AG04449 (cell line): ENCODE measurements around the gene LRP1.

Experiments
- CTCF ChIA-PET: fragments of 350-600 bp; formaldehyde crosslinking; extraction: SDS; loops from one replicate; lab custom pipeline; 2021; ENCODE audit warnings: antibody characterized with exemption; lab: Yijun Ruan, JAX
- POLR2A ChIA-PET: fragments of 400-600, 350-600 bp; formaldehyde crosslinking; extraction: SDS; loops from one replicate; lab custom pipeline; 2020; ENCODE audit warnings: antibody characterized with exemption, inconsistent platforms; lab: Yijun Ruan, JAX
- DNase-seq: peaks from one replicate; pipeline ENCODE4 v3.0.0-alpha.2; 2010; ENCODE audit warnings: low read depth, low spot score
- H3K4me3 ChIP-seq: 2 replicates; pipeline ENCODE4 v1.5.1; 2011; ENCODE audit warnings: low read depth, mild to moderate bottlenecking, control low read depth, low read length
- CTCF ChIP-seq: IDR thresholded peaks from one replicate; pipeline ENCODE4 v1.5.1; 2011; ENCODE audit warnings: mild to moderate bottlenecking, moderate library complexity, low read length, control low read depth, inconsistent platforms; ENCODE audit not compliant: insufficient read depth; ENCODE audit errors: missing control alignments

LRP1 gene

GRCh38 chr12:57171668-57172067 is 43.4 kb downstream of the LRP1 start:
- H3K4me3 ChIP-seq = no peak overlapping the region
- CTCF ChIA-PET = interaction anchor here (1.0 to 26.2 kb wide), 8 partner anchors 13 to 111 kb away, joined by 3 to 874 read pairs (median 9); partner anchors contain the start of genes LRP1 and STAT6
- DNase-seq = no peak
- POLR2A ChIA-PET = interaction anchor here (1.0 to 2.0 kb wide), 3 partner anchors 42 to 62 kb away, joined by 3 to 9 read pairs (median 7); partner anchors contain the start of gene LRP1
- no peak for TF ChIP-seq CTCF

- TF ChIP-seq CTCF = peak; percentile 74
- ChIA-PET POLR2A (interaction anchor here (0.6 to 1.4 kb wide), 5 partner anchors 10 to 56 kb away, joined by 3 to 5 read pairs (median 4); partner anchors contain the start of gene SHMT2), CTCF (interaction anchor here (0.7 to 26.2 kb wide), 15 partner anchors 9 to 103 kb away, joined by 3 to 874 read pairs (median 8); partner anchors contain the start of genes LRP1 and STAT6)
- H3K4me3 ChIP-seq = no peak overlapping the region
- no peak for DNase-seq
Observed at GRCh38 chr12:57173089-57173488, 44.8 kb downstream of the LRP1 start.

GRCh38 chr12:57173683-57174082 is 45.4 kb downstream of the LRP1 start:
- H3K4me3 ChIP-seq = no peak overlapping the region
- DNase-seq = no peak
- ChIA-PET CTCF (interaction anchor here (0.7 to 26.2 kb wide), 16 partner anchors 10 to 110 kb away, joined by 3 to 874 read pairs (median 8); partner anchors contain the start of genes LRP1 and STAT6), POLR2A (interaction anchor here (0.6 to 1.4 kb wide), 4 partner anchors 10 to 56 kb away, joined by 3 to 5 read pairs (median 4); partner anchors contain the start of gene SHMT2)
- no peak for TF ChIP-seq CTCF

GRCh38 chr12:57175428-57176138 is 47.3 kb downstream of the LRP1 start:
- ChIA-PET POLR2A (interaction anchor here (1.2 to 2.2 kb wide), 2 partner anchors 45 to 48 kb away, joined by 3 to 8 read pairs; partner anchors contain the start of gene LRP1), CTCF (interaction anchor here (1.0 to 26.2 kb wide), 25 partner anchors 8 to 112 kb away, joined by 3 to 874 read pairs (median 5); partner anchors contain the start of genes LRP1, SHMT2 and STAT6)
- no peak overlapping the region for H3K4me3 ChIP-seq
- DNase-seq = no peak
- TF ChIP-seq CTCF = peak; percentile 91

GRCh38 chr12:57176139-57176477 is 47.8 kb downstream of the LRP1 start:
- no peak for TF ChIP-seq CTCF
- ChIA-PET POLR2A (interaction anchor here (0.7 to 2.2 kb wide), 2 partner anchors 12 to 48 kb away, joined by 3 to 8 read pairs; partner anchors contain the start of gene LRP1), CTCF (interaction anchor here (1.0 to 26.2 kb wide), 22 partner anchors 8 to 106 kb away, joined by 3 to 874 read pairs (median 6); partner anchors contain the start of genes LRP1, SHMT2 and STAT6)
- DNase-seq = no peak
- no peak overlapping the region for H3K4me3 ChIP-seq
